ENCODE measurements around the gene DKK2.

The DKK2 gene

DNA sequence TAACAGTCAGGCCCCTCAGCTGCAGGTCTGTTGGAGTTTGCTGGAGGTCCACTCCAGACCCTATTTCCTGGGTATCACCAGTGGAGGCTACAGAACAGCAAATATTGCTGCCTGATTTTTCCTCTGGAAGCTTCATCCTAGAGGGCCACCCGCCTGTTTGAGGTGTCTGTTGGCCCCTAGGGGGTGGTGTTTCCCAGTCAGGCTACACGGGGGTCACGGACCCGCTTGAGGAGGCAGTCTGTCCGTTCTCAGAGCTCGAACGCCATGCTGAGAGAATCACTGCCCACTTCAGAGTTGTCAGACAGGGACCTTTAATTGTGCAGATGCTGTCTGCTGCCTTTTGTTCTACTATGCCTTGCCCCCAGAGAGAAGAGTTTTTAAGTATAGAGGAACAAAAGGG is 160.8 kb downstream of the DKK2 start:
- no peak for DNase-seq (ENCODE audit: low read depth, low spot score)
- TF ChIP-seq EZH2 (IDR thresholded peaks at IDR 0.05), result no peak
- TF ChIP-seq POLR2AphosphoS5 (IDR thresholded peaks at IDR 0.05; ENCODE audit: borderline replicate concordance, low read depth, low read length), result no peak
- no peak for TF ChIP-seq FOXP2 (optimal IDR thresholded peaks at IDR 0.05; ENCODE audit: control extremely low read depth, extremely low read length, insufficient read depth)
- Histone ChIP-seq H3K27ac (no peak overlapping the region), H3K9ac (ENCODE audit: insufficient read length) (no peak overlapping the region), H3K4me3 (no peak overlapping the region), H3K36me3 (ENCODE audit: insufficient read depth, low read length) (no peaks in the 10 kb centered on the region), H3K9me3 (ENCODE audit: low read depth, low read length) (no peaks in the 10 kb centered on the region)

Data from SK-N-MC (cell line).